H1 (cell line): ENCODE measurements around the gene NIFK. TPM values are rescaled to one million over a fixed set of nuclear protein-coding genes. Genes with fewer than 3 reads are reported as not detected.

ENCODE experiments used
- CTCF ChIA-PET: fragments of 300-600 bp; sonication (Branson Sonifier 250); formaldehyde crosslinking; loops from one replicate; lab custom pipeline; 2021; ENCODE audit not compliant: partially characterized antibody; lab: Charles Lee
- POLR2A ChIA-PET: fragments of 300-600 bp; sonication (Branson Sonifier 250); formaldehyde crosslinking; loops from one replicate; lab custom pipeline; 2021; ENCODE audit warnings: inconsistent platforms; ENCODE audit not compliant: partially characterized antibody; lab: Charles Lee
- DNase-seq, 2 experiments: peaks; one replicate each; pipeline versions ENCODE4 v3.0.0 to v3.0.0-alpha.2; 2010 to 2022; ENCODE audit warnings: low spot score in 2 of 2, low read depth in 1 of 2, mixed read lengths in 1 of 2
- FAIRE-seq: peaks from 2 replicates; lab custom pipeline; 2011; peaks lifted over from hg19 to GRCh38; lab: Jason Lieb, UNC
- H2AFZ ChIP-seq: 2 replicates; pipeline ENCODE4 v1.8.1; 2012; ENCODE audit warnings: low read length, inconsistent platforms
- H2AK5ac ChIP-seq: 2 replicates; pipeline ENCODE4 v1.6.1; 2013; ENCODE audit warnings: low read depth, low read length
- H2BK120ac ChIP-seq: replicated peaks from 2 replicates; pipeline ENCODE3; 2013; ENCODE audit warnings: low read depth, low read length, inconsistent platforms
- H2BK12ac ChIP-seq: 2 replicates; pipeline ENCODE4 v1.6.1; 2013; ENCODE audit warnings: low read depth, low read length
- H2BK15ac ChIP-seq: 2 replicates; pipeline ENCODE4 v1.6.1; 2013; ENCODE audit warnings: low read length
- H2BK20ac ChIP-seq: 2 replicates; pipeline ENCODE4 v1.6.1; 2013; ENCODE audit warnings: low read length
- H2BK5ac ChIP-seq: 2 replicates; pipeline ENCODE4 v1.6.1; 2013; ENCODE audit warnings: low read depth, low read length
- H3K14ac ChIP-seq: 2 replicates; pipeline ENCODE4 v1.6.1; 2013; ENCODE audit warnings: inconsistent platforms; ENCODE audit not compliant: insufficient read length
- H3K18ac ChIP-seq: 2 replicates; pipeline ENCODE4 v1.6.1; 2013; ENCODE audit warnings: low read length; ENCODE audit errors: extremely low read depth
- H3K23ac ChIP-seq: 2 replicates; pipeline ENCODE4 v1.6.1; 2013; ENCODE audit warnings: inconsistent platforms; ENCODE audit not compliant: insufficient read length
- H3K23me2 ChIP-seq: 2 replicates; pipeline ENCODE4 v1.6.1; 2013; ENCODE audit warnings: low read depth, low read length
- H3K27ac ChIP-seq: 2 replicates; pipeline ENCODE4 v1.6.1; 2011; ENCODE audit warnings: low read depth, low read length, inconsistent platforms
- H3K27me3 ChIP-seq, 4 experiments: replicated peaks in 1 of 4; 1 replicate in 1 of 4; 2 replicates in 3 of 4; pipeline versions ENCODE4 v1.6.1 to v1.8.1; 2011 to 2013; ENCODE audit warnings: low read length in 3 of 4, mild to moderate bottlenecking in 3 of 4, inconsistent platforms in 2 of 4, mixed read lengths in 2 of 4, moderate library complexity in 1 of 4; ENCODE audit not compliant: control insufficient read depth in 3 of 4, insufficient read depth in 3 of 4; ENCODE audit errors: extremely low read depth in 1 of 4
- H3K36me3 ChIP-seq, 4 experiments: 2 replicates each; pipeline versions ENCODE4 v1.6.1 to v1.8.1; 2011 to 2013; ENCODE audit warnings: mild to moderate bottlenecking in 4 of 4, low read length in 3 of 4, moderate library complexity in 2 of 4, control low read depth in 1 of 4, inconsistent platforms in 1 of 4; ENCODE audit not compliant: insufficient read depth in 4 of 4, control insufficient read depth in 2 of 4
- H3K4ac ChIP-seq: replicated peaks from 2 replicates; pipeline ENCODE3; 2013; ENCODE audit warnings: low read length, low read depth, mixed read lengths, inconsistent platforms; ENCODE audit not compliant: insufficient read length
- H3K4me1 ChIP-seq, 4 experiments: replicated peaks in 1 of 4; 1 replicate in 1 of 4; 2 replicates in 3 of 4; pipeline versions ENCODE4 v1.6.1 to v1.8.1; 2011 to 2013; ENCODE audit warnings: low read length in 3 of 4, inconsistent platforms in 2 of 4, mixed read lengths in 1 of 4; ENCODE audit not compliant: insufficient read depth in 4 of 4, control insufficient read depth in 3 of 4
- H3K4me2 ChIP-seq, 2 experiments: 2 replicates each; pipeline versions ENCODE4 v1.6.1 to v1.8.1; 2011 to 2013; ENCODE audit warnings: low read depth in 2 of 2, low read length in 2 of 2, control low read depth in 1 of 2, inconsistent platforms in 1 of 2, mild to moderate bottlenecking in 1 of 2; ENCODE audit not compliant: insufficient read depth in 1 of 2
- H3K4me3 ChIP-seq, 4 experiments: fragments of 200-600, 300-600 bp in 1 of 4; sonication (generic), shearing (Covaris generic), sonication (Bioruptor Twin) in 1 of 4; 2 replicates each; pipeline versions ENCODE4 v1.5.1 to v1.8.1; 2011 to 2016; ENCODE audit warnings: low read length in 4 of 4, low read depth in 3 of 4, control low read depth in 2 of 4, inconsistent platforms in 2 of 4, mild to moderate bottlenecking in 2 of 4, mixed read lengths in 1 of 4, moderate library complexity in 1 of 4; ENCODE audit not compliant: insufficient read depth in 2 of 4; ENCODE audit errors: extremely low read depth in 1 of 4
- H3K56ac ChIP-seq: replicated peaks from 2 replicates; pipeline ENCODE3; 2013; ENCODE audit warnings: low read depth, mild to moderate bottlenecking, mixed read lengths, low read length, inconsistent platforms; ENCODE audit not compliant: insufficient read length
- H3K79me1 ChIP-seq: 2 replicates; pipeline ENCODE4 v1.6.1; 2013; ENCODE audit warnings: low read depth, low read length, control low read depth
- H3K79me2 ChIP-seq, 2 experiments: 2 replicates each; pipeline versions ENCODE4 v1.6.1 to v1.8.1; 2012 to 2013; ENCODE audit warnings: low read length in 2 of 2, mild to moderate bottlenecking in 2 of 2, inconsistent platforms in 1 of 2; ENCODE audit not compliant: insufficient read depth in 2 of 2, control insufficient read depth in 1 of 2
- H3K9ac ChIP-seq, 4 experiments: replicated peaks in 1 of 4; 1 replicate in 1 of 4; 2 replicates in 3 of 4; pipeline versions ENCODE4 v1.6.1 to v1.8.1; 2011 to 2013; ENCODE audit warnings: low read depth in 3 of 4, low read length in 3 of 4, control low read depth in 2 of 4, mild to moderate bottlenecking in 2 of 4, moderate library complexity in 2 of 4, inconsistent platforms in 1 of 4; ENCODE audit errors: extremely low read depth in 1 of 4
- H3K9me3 ChIP-seq, 2 experiments: 2 replicates each; pipeline versions ENCODE4 v1.6.1 to v1.8.1; 2012 to 2013; ENCODE audit warnings: mild to moderate bottlenecking in 2 of 2, moderate library complexity in 2 of 2, control low read depth in 1 of 2, inconsistent platforms in 1 of 2, low read depth in 1 of 2, low read length in 1 of 2, mixed read lengths in 1 of 2; ENCODE audit not compliant: insufficient read depth in 2 of 2
- H4K20me1 ChIP-seq, 2 experiments: replicated peaks in 1 of 2; 2 replicates each; pipeline versions ENCODE3 to v1.8.1; 2011 to 2013; ENCODE audit warnings: inconsistent platforms in 2 of 2, low read length in 2 of 2, mild to moderate bottlenecking in 1 of 2; ENCODE audit not compliant: insufficient read depth in 2 of 2, control insufficient read depth in 1 of 2
- H4K5ac ChIP-seq: 2 replicates; pipeline ENCODE4 v1.6.1; 2013; ENCODE audit warnings: low read length, low read depth, mixed read lengths, inconsistent platforms; ENCODE audit not compliant: insufficient read length
- H4K8ac ChIP-seq: 2 replicates; pipeline ENCODE4 v1.8.0; 2013; ENCODE audit warnings: mild to moderate bottlenecking, moderate library complexity, low read length, inconsistent platforms; ENCODE audit not compliant: insufficient read depth; ENCODE audit errors: extremely low read depth
- H4K91ac ChIP-seq: replicated peaks from 2 replicates; pipeline ENCODE3; 2013; ENCODE audit warnings: low read length, mixed read lengths, inconsistent platforms; ENCODE audit not compliant: insufficient read length
- JUN ChIP-seq: IDR thresholded peaks from 2 replicates; pipeline ENCODE4 v1.6.1; 2011; ENCODE audit warnings: low read depth, mild to moderate bottlenecking, improper control_type of control experiment, low read length
- NRF1 ChIP-seq: IDR thresholded peaks from 2 replicates; pipeline ENCODE4 v1.6.1; 2011; ENCODE audit warnings: mild to moderate bottlenecking, low read depth, low read length, improper control_type of control experiment
- POLR2AphosphoS5 ChIP-seq: IDR thresholded peaks from 2 replicates; pipeline ENCODE4 v1.6.1; 2011; ENCODE audit warnings: low read depth, low read length
- POU5F1 ChIP-seq: IDR thresholded peaks from 2 replicates; pipeline ENCODE4 v1.6.1; 2011; ENCODE audit warnings: low read depth, mild to moderate bottlenecking, low read length, moderate library complexity
- RNF2 ChIP-seq: fragments of 200-900, 300-1000 bp; sonication (generic); IDR thresholded peaks from 2 replicates; pipeline ENCODE4 v1.7.1; 2016; ENCODE audit warnings: borderline replicate concordance, low read depth, mild to moderate bottlenecking, antibody characterized with exemption, low read length; ENCODE audit not compliant: poor library complexity, severe bottlenecking; ENCODE audit errors: missing control alignments
- SAP30 ChIP-seq: fragments of 300-600 bp; sonication (generic); IDR thresholded peaks from 2 replicates; pipeline ENCODE4 v1.7.1; 2012; ENCODE audit warnings: low read length, moderate library complexity, mild to moderate bottlenecking, inconsistent platforms; ENCODE audit not compliant: insufficient read depth, insufficient replicate concordance
- SIN3A ChIP-seq, 2 experiments: IDR thresholded peaks in 1 of 2; conservative IDR thresholded peaks in 1 of 2; 2 replicates each; pipeline ENCODE4 v1.6.1; 2011 to 2012; ENCODE audit warnings: low read length in 2 of 2, improper control_type of control experiment in 1 of 2, low read depth in 1 of 2, mild to moderate bottlenecking in 1 of 2
- SP1 ChIP-seq: IDR thresholded peaks from 2 replicates; pipeline ENCODE4 v1.6.1; 2011; ENCODE audit warnings: low read depth, low read length
- SP2 ChIP-seq: IDR thresholded peaks from 2 replicates; pipeline ENCODE4 v1.6.1; 2012; ENCODE audit warnings: mild to moderate bottlenecking, low read length, inconsistent platforms
- SP4 ChIP-seq: IDR thresholded peaks from 2 replicates; pipeline ENCODE4 v1.6.1; 2012; ENCODE audit warnings: low read length, inconsistent platforms
- TCF12 ChIP-seq: IDR thresholded peaks from 2 replicates; pipeline ENCODE4 v1.6.1; 2011; ENCODE audit warnings: low read depth, mild to moderate bottlenecking, low read length
- TEAD4 ChIP-seq: IDR thresholded peaks from 2 replicates; pipeline ENCODE4 v1.6.1; 2012; ENCODE audit warnings: low read depth, low read length, inconsistent platforms, mixed read lengths
- YY1 ChIP-seq: IDR thresholded peaks from 2 replicates; pipeline ENCODE4 v1.6.1; 2011; ENCODE audit warnings: low read depth, mild to moderate bottlenecking, low read length
- WGBS, 2 experiments: shearing (Covaris generic) in 1 of 2; methylation state at CpG; one replicate each; pipeline versions ENCODE4 v1.1.6 to v1.1.7; 2013 to 2015; ENCODE audit warnings: low lambda C conversion rate in 2 of 2, mixed read lengths in 2 of 2, inconsistent platforms in 1 of 2, low coverage in 1 of 2, missing lambda C conversion rate in 1 of 2; ENCODE audit not compliant: insufficient replicate concordance in 2 of 2, insufficient coverage in 1 of 2, insufficient read length in 1 of 2; ENCODE audit errors: extremely low coverage in 1 of 2, missing lambda C conversion rate in 1 of 2; 5-methylcytosine and 5-hydroxymethylcytosine counted together
- polyA plus RNA-seq, 7 experiments: library from polyadenylated mRNA; depleted of rRNA in 3 of 7; stranded (reverse) in 5 of 7; unstranded in 2 of 7; fragments of >200 nt in 5 of 7; fragments of 200-250 nt in 2 of 7; gene quantifications; 1 replicate in 5 of 7; 2 replicates in 1 of 7; 4 replicates in 1 of 7; pipeline versions ENCODE4 v1.2.1 to v1.2.3, GENCODE V29; 2011 to 2013; ENCODE audit warnings: missing spikeins in 2 of 7, mixed read lengths in 2 of 7
- total RNA-seq: library from RNA; stranded (reverse); fragmentation: NEBNext Ultra II Directional; extraction: Animal tissue kit (Norgen Biotek cat#: 25700); gene quantifications from 2 replicates; pipeline ENCODE4 v1.2.1, GENCODE V29; 2021
- TF ChIP-seq, protein P1 (sequence below): IDR thresholded peaks from 2 replicates; pipeline ENCODE4 v1.6.1; 2012; ENCODE audit warnings: inconsistent platforms

Gene NIFK
- total and polyA plus RNA-seq, 2 of the 8 experiments (the other 6 are each of a cell fraction or from before 2014, with no cell fraction given) = 24.4 to 117 TPM

DNA sequence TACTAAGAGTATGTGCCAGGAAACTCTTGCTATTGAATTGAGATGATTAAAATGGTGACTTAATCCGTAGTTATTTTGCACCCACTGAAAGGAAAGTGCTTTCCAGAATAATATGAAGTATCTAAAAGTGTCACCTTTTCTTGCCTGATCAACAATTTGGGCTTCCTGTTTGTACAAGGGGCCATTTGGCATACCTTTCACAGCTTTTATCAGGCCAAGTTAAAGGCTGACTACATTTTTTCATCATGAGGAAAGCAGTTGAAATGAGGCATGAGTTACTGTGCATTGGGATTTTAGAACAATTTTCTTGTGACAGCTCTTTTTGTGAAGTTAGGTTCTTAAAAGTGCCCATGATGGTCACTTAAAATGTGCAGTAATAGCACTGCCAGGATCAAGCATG lies 29.9 kb upstream of the NIFK start:
- no peak for DNase-seq
- Histone ChIP-seq H3K79me1 (no peaks in the 10 kb centered on the region), H2AK5ac (no peak overlapping the region), H3K14ac (no peak overlapping the region), H3K9me3 (no peaks in the 10 kb centered on the region), H3K56ac (no peak overlapping the region), H3K27me3 (no peaks in the 10 kb centered on the region), H2BK120ac (no peak overlapping the region), H2BK12ac (no peak overlapping the region), H4K91ac (no peak overlapping the region), H3K4me1 (no peaks in the 10 kb centered on the region), H3K4ac (no peak overlapping the region), H3K23me2 (no peaks in the 10 kb centered on the region; the same call in 1 of the 2 replicates), H4K20me1 (peaks cover 0 to 2% of the 10 kb centered on the region in 2 experiments), H4K8ac (no peak overlapping the region), H2BK15ac (no peak overlapping the region), H4K5ac (no peak overlapping the region), H3K27ac (no peak overlapping the region), H2AFZ (no peak overlapping the region), H3K23ac (no peak overlapping the region), H3K9ac (no peak overlapping the region), H2BK20ac (no peak overlapping the region), H3K36me3 (peaks cover 21 to 67% (median 48%) of the 10 kb centered on the region in 4 experiments), H3K4me2 (no peak overlapping the region), H2BK5ac (no peak overlapping the region), H3K79me2 (no peaks in the 10 kb centered on the region; a peak in 1 of 4 replicates), H3K18ac (no peak overlapping the region), H3K4me3 (no peak overlapping the region)
- POLR2A ChIA-PET = interaction anchor here (1.1 to 2.4 kb wide), 2 partner anchors 10 to 11 kb away, joined by 3 to 6 read pairs; partner anchors contain the start of gene TSN
- CTCF ChIA-PET = no interaction called here
- no peak for FAIRE-seq
- 79% methylated on average over 1 of the region's 1 CpG; no CpG with 5 or more reads in 1 of the 2 experiments for WGBS, 2 experiments
- TF ChIP-seq SP1 (no peak), TCF12 (no peak), JUN (no peak), SP4 (no peak), YY1 (no peak), SAP30 (no peak), SIN3A (conservative IDR thresholded peaks at IDR 0.05 in 1 of 2, IDR thresholded peaks at IDR 0.05 in 1 of 2; ENCODE audit: low read depth in 1 of 2, low read length in 2 of 2) (no peak), TEAD4 (no peak), NRF1 (no peak), POLR2AphosphoS5 (no peak), RNF2 (no peak), SP2 (no peak), POU5F1 (no peak)
- TF ChIP-seq, protein P1, sequence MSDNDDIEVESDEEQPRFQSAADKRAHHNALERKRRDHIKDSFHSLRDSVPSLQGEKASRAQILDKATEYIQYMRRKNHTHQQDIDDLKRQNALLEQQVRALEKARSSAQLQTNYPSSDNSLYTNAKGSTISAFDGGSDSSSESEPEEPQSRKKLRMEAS = no peak
